HG02840 (cell line): ENCODE results near the gene APBA1.
"Not testable (repeated sequence)": the region's sequence is repeated elsewhere in the genome, so short reads cannot be mapped to it uniquely, and the experiment has no call there.

Experiments
- ATAC-seq: cut with Tn5 transposase; IDR thresholded peaks from one replicate; pipeline ENCODE4 v1.9.1; 2021; ENCODE audit warnings: mild to moderate bottlenecking, moderate library complexity, moderate number of reproducible peaks; ENCODE audit not compliant: unreplicated experiment, low FRiP score

APBA1 gene

GRCh38 chr9:69421908-69422801 lies 250.0 kb downstream of the APBA1 start:
- no peak for ATAC-seq

GRCh38 chr9:69420611-69421270 lies 251.4 kb downstream of the APBA1 start:
- ATAC-seq: no peak

DNA sequence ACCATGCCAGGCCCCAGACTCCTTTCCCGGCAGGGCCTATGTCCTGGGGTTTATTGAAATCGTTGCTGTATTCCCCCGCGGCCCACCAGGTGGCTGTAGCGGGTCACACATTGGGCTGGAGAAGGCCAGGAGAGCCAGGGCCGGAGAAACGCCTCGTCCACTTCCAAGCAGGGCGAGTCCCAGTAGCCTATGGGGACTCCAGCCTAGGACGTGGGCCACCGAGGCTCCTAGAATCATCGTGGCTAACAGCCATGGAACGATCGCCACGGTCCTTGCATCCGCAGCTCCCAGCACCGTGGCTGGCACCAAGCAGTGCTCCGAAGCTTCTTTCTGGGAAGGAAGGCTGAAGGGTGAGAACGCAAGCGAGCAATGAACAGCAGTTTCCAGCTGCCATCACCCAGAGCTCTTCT lies 259.4 kb downstream of the APBA1 start:
- no peak for ATAC-seq

DNA sequence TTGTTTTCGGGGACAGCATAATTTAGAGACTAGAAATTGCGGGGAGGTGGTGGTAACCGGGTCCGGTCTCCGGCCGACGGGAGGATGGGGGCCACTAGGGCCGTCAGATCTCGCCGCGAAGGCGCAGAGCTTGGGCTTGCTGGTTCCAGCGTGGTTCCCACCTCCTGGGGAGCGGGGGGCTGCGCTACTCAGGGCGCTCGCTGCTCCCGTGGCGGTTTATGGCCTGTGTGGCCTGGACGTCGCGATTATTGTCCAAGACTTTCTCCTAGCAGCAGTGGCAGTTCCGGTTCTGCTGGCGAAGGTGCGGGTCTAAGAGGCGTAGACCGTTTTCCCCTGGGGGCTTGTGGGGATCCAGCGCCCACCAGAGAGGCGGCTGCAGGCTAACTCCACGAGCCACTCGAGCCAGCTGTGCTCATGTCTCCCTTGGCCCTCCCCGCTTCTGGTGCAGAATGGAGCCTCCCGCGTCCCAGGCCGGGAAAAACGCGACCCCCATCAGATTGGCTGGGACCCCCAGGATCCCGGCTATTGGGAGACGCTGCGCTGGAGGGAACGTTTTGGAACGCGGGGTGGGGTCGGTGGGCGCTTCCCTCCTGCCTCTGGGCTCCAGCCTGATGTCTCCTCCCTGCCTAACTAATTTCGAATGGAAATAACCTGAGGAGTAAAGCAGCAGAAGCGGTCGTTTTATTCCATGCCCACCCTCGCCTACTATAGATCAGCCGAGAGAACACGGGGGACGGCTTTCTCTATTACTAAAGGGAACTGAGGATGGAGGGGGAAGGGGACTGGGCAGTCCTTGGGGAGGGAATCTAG lies 260.0 kb downstream of the APBA1 start:
- ATAC-seq: no peak

DNA sequence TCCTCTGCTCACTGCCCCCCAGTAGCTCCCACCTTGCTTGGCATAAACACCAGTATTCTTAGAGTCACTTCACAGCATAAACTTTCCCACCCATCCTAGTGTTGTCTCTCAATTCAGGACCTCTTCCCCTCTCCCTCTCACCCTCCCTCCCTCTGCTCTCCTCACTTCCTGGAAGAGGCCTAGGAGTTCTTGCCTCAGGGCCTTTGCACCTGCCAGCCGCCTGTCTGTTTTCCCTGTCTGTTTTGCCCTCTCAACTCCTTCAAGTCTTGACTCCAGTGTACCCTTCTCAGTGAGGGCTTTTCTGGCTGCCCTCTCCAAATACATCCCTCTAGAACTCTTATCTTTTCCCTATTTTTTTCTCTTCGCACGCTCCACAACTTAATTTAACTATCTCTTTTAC lies 260.9 kb downstream of the APBA1 start:
- ATAC-seq: no peak

DNA sequence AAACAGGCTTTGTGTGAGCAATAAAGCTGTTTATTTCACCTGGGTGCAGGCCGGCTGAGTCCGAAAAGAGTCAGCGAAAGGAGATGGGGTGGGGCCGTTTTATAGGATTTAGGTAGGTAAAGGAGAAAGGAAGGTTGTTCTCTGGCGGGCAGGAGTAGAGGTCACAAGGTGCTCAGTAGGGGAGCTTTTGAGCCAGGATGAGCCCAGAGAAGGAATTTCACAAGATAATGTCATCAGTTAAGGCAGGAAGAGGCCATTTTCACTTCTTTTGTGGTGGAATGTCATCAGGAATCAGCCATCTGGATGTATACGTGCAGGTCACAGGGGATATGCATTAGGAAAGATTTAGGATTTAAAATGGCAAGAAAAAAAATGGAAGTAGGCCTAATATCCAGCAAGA lies 262.2 kb downstream of the APBA1 start:
- ATAC-seq: not testable (repeated sequence)

- ATAC-seq: no peak
These were observed 271.7 kb downstream of the APBA1 start for GRCh38 chr9:69400470-69400869.

GRCh38 chr9:69397384-69398214 lies 274.6 kb downstream of the APBA1 start:
- ATAC-seq: no peak

DNA sequence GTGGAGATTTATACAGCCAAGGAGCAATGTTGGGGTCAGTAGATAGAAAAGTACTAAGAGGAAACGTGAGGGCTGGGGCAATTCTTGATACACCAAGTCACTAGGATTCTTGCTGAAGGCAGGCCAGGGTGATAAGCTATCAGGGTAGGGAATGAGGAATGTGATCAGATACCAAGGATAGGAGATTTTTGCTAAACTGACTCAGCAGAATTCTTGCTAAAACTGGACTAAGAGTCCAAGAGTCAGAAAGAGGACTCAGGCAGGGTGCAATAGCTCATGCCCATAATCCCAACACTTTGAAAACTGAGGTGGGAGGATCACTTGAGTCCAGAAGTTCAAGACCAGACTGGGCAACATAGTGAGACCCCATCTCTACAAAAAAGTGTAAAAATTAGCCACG lies 275.4 kb downstream of the APBA1 start:
- ATAC-seq: no peak

DNA sequence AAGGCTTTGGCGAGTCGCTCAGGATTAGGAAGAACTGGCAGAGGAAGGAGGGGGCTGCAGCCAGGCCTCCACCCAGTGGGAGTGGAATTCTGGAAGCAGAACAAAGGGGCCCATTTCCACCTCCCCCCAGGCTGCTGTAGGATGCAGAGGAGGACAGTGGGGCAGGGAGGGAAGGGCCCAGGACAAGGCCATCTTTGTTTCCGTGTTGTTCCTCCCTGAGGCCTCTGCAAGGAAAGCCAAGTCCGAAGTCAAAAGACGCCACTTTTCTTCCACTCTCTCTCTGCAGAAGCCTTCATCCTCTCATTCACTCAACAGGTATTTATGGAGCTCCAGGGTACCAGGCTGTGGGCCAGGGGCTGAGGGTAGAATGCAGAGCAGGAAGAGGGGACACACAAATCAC lies 276.5 kb downstream of the APBA1 start:
- ATAC-seq: no peak

DNA sequence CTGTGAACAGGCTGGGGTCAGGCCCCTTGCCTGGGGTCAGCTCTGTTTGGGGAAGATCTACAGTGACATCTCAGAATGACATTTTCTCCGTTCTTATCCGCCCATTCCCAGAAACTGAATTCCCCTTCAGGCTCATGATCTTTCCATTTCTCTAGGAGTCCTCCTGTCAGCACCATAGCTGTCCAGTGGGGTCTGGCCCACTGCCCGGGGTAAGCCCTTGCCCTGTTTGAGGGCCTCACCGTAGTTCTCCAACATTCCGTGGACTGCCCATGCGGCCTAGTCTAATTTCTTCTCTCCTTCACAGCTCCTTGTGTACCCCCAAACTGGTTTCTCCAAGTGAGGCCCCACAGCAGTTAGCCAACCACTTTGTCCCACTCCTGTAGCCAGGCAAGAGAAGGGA lies 278.7 kb downstream of the APBA1 start:
- no peak for ATAC-seq

- no peak for ATAC-seq
These were observed 279.3 kb downstream of the APBA1 start for GRCh38 chr9:69392826-69393225.

GRCh38 chr9:69391946-69392345 lies 280.2 kb downstream of the APBA1 start:
- ATAC-seq: no peak

DNA sequence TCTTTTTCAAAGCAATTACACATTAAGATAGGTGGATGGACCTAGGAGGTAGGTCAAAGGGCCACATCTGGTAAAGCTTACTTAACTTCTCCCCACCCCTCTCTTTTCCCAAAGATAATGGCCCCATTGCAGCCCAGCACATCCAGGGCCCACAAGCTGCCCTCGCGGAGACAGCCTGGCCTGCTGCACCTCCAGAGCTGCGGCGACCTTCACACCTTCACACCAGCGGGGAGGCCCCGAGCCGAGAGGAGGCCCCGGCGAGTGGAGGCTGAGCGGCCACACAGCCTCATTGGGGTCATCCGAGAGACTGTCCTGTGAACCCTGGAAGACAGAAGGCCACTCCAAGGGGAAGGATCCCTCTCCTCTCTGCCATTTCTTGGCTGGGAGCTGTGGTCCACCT lies 280.7 kb downstream of the APBA1 start:
- no peak for ATAC-seq

GRCh38 chr9:69389437-69389995 lies 282.7 kb downstream of the APBA1 start:
- no peak for ATAC-seq

- ATAC-seq: no peak
These were observed 283.6 kb downstream of the APBA1 start for GRCh38 chr9:69388596-69388995.

GRCh38 chr9:69386651-69387050 lies 285.5 kb downstream of the APBA1 start:
- ATAC-seq: no peak

DNA sequence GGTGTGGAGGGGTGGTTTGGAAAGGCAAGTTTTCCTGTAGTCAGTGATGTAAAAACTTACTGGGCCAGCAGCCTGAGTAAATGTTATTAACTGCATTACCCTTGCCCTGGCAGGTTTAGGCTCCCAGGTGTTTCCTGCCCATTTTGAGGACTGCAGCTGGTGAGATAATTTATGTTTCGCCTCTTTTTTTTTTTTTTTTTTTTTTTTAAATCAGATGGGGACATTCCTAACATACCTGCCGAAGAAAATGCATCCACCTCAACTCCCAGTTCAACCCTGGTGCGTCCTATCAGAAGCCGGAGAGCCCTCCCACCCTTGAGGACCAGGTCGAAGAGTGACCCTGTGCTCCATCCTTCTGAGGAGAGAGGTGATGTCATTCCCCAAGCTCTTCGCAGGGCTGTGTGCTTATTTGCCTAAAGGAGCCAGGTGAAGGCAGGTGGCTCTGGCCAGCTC lies 286.6 kb downstream of the APBA1 start:
- ATAC-seq: no peak

- no peak for ATAC-seq
These were observed 290.0 kb downstream of the APBA1 start for GRCh38 chr9:69382135-69382534.

DNA sequence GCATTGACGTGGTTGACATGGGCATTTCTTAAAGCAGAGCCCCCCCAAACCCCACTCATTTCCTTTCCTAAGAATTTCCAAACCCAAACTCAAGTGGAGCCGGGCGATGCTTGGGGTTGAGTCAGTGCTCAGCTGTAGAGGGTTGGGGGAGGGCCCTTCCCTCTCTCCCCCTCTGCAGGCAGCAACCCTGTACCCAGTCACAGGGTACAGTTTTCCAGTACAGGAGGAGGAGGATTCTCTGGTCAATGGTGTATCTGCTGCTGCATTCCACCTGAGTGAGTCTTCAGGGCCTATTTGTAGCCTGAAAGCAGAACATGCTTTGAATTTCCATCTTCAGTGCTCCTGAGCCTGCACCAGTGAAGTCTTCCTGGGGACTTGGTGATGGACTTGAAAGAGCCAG lies 291.4 kb downstream of the APBA1 start:
- no peak for ATAC-seq
